CD4-positive, alpha-beta T cell treated with Interleukin-2 at 100 ng/mL for 4 hours (primary cell): ENCODE measurements around the gene RAG1.
A peak's percentile ranks its signal among the peaks of the same experiment; 100 is the strongest.

ENCODE experiments used
- DNase-seq: peaks from one replicate; pipeline ENCODE4 v3.0.0-alpha.2; 2020; ENCODE audit warnings: low spot score

RAG1 gene

GRCh38 chr11:36590513-36590912 lies 22.7 kb downstream of the RAG1 start:
- no peak for DNase-seq

GRCh38 chr11:36591433-36591832 lies 23.6 kb downstream of the RAG1 start:
- DNase-seq: no peak

GRCh38 chr11:36594316-36594989 lies 26.6 kb downstream of the RAG1 start, which contains the start of gene IFTAP:
IFTAP (plus strand) TSS chr11:36594502; CDS start chr11:36610104, 15,602 bp downstream.
- DNase-seq: peak; percentile 30

- no peak for DNase-seq
These were observed 29.1 kb downstream of the RAG1 start for GRCh38 chr11:36596880-36597279.

- DNase-seq: no peak
These were observed 30.2 kb downstream of the RAG1 start, which contains the start of gene RAG2 for GRCh38 chr11:36598051-36598450. RAG2 (minus strand) TSS chr11:36598236; CDS start chr11:36594168, 4,068 bp downstream.

GRCh38 chr11:36600180-36600579 lies 32.4 kb downstream of the RAG1 start:
- no peak for DNase-seq

GRCh38 chr11:36601155-36601554 lies 33.3 kb downstream of the RAG1 start:
- no peak for DNase-seq

GRCh38 chr11:36602135-36602534 lies 34.3 kb downstream of the RAG1 start:
- DNase-seq: no peak

GRCh38 chr11:36605221-36606216 lies 37.7 kb downstream of the RAG1 start:
- no peak for DNase-seq

- no peak for DNase-seq
These were observed 40.8 kb downstream of the RAG1 start for GRCh38 chr11:36608491-36609199.

GRCh38 chr11:36609383-36609782 lies 41.6 kb downstream of the RAG1 start:
- no peak for DNase-seq

GRCh38 chr11:36615826-36616225 lies 48.0 kb downstream of the RAG1 start:
- no peak for DNase-seq

- no peak for DNase-seq
These were observed 49.9 kb downstream of the RAG1 start for GRCh38 chr11:36617543-36618362.

- DNase-seq: no peak
These were observed 50.7 kb downstream of the RAG1 start for GRCh38 chr11:36618363-36619047.

GRCh38 chr11:36619502-36619901 lies 51.7 kb downstream of the RAG1 start:
- DNase-seq: no peak

- DNase-seq: no peak
These were observed 52.4 kb downstream of the RAG1 start for GRCh38 chr11:36620246-36620645.

- peak; percentile 11 for DNase-seq
These were observed 54.8 kb downstream of the RAG1 start for GRCh38 chr11:36622431-36623136.

- DNase-seq: no peak
These were observed 55.7 kb downstream of the RAG1 start for GRCh38 chr11:36623494-36623893.

GRCh38 chr11:36627006-36627405 lies 59.2 kb downstream of the RAG1 start:
- no peak for DNase-seq

GRCh38 chr11:36627471-36627870 lies 59.7 kb downstream of the RAG1 start:
- no peak for DNase-seq
